Measurements from ENCODE around the gene FAM110D.

DNA sequence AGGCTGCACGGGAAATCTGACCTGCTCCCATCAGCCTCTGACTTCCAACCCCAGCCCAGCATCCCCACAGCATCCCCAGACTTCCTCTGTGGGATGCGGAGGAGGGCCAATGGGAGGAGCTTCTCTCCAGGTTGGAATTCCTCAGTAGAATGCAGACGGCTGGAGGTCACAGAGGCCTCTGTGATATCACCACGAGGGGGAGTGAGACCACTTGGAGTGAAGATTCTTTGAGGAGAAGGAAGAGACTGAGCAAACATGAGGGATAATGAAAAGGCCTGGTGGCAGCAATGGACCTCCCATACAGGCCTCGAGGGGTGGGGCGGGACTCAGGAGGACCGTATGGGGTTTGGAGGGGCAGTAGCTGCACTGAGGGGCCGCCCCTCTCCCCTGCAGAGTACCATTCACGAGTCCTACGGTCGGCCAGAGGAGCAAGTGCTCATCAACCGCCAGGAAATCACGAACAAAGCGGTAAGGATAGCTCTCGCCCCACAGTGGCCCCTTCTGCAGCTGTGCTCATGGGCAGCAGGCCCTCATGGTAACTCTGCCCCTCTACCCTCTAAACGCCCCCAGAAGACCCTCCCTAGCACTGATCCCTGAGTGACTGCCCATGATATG, 31.6 kb downstream of the FAM110D start, which contains the start of gene CATSPER4:
- TF ChIP-seq, protein P1, sequence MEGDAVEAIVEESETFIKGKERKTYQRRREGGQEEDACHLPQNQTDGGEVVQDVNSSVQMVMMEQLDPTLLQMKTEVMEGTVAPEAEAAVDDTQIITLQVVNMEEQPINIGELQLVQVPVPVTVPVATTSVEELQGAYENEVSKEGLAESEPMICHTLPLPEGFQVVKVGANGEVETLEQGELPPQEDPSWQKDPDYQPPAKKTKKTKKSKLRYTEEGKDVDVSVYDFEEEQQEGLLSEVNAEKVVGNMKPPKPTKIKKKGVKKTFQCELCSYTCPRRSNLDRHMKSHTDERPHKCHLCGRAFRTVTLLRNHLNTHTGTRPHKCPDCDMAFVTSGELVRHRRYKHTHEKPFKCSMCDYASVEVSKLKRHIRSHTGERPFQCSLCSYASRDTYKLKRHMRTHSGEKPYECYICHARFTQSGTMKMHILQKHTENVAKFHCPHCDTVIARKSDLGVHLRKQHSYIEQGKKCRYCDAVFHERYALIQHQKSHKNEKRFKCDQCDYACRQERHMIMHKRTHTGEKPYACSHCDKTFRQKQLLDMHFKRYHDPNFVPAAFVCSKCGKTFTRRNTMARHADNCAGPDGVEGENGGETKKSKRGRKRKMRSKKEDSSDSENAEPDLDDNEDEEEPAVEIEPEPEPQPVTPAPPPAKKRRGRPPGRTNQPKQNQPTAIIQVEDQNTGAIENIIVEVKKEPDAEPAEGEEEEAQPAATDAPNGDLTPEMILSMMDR (IDR thresholded peaks at IDR 0.05; ENCODE audit: poor library complexity) = peak; percentile 41
- TF ChIP-seq EZH2 (IDR thresholded peaks at IDR 0.05; ENCODE audit: borderline replicate concordance) = no peak
- TF ChIP-seq EZH2phosphoT487 (IDR thresholded peaks at IDR 0.05; ENCODE audit: low read depth, severe bottlenecking, unreplicated experiment) = no peak
